Prostate gland (tissue), 2 donors: ENCODE measurements around the gene SPECC1.

Experiments used
- POLR2A ChIP-seq: fragments of 450-650 bp; IDR thresholded peaks from one replicate; pipeline ENCODE4 v1.6.1; 2016; ENCODE audit warnings: antibody characterized with exemption, mild to moderate bottlenecking
- POLR2AphosphoS5 ChIP-seq: sonication (generic); formaldehyde crosslinking; IDR thresholded peaks from one replicate; pipeline ENCODE4 v1.6.1; 2017; ENCODE audit warnings: antibody characterized with exemption
- TF ChIP-seq, protein P1 (sequence below), 4 experiments: fragments of 200-600 bp in 2 of 4; fragments of 450-650 bp in 2 of 4; sonication (generic) in 2 of 4; IDR thresholded peaks; 1 replicate in 3 of 4; 2 replicates in 1 of 4; pipeline ENCODE4 v1.5.1; 2016 to 2019; ENCODE audit warnings: antibody characterized with exemption in 4 of 4, mild to moderate bottlenecking in 2 of 4, moderate library complexity in 2 of 4

DNA sequence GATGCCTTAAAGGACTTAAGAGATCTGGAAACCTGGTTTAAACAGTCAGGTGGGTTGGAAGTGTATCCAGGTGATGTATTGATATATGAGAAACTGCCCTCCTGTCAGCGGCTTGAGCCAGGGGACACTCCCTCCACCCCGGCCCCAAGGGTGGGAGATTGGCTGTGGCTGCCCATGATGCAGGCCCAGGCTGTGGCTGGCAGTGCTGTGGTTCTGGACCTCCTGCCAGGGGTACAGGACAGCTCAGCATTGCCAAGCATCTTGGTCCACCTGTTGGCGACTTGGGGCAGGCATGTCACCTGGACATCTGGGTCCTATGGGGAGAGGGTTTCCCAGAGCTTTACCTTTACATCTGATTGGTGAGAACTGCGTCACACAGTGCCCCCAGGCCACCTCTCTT, 201.0 kb downstream of the SPECC1 start:
- TF ChIP-seq, protein P1, sequence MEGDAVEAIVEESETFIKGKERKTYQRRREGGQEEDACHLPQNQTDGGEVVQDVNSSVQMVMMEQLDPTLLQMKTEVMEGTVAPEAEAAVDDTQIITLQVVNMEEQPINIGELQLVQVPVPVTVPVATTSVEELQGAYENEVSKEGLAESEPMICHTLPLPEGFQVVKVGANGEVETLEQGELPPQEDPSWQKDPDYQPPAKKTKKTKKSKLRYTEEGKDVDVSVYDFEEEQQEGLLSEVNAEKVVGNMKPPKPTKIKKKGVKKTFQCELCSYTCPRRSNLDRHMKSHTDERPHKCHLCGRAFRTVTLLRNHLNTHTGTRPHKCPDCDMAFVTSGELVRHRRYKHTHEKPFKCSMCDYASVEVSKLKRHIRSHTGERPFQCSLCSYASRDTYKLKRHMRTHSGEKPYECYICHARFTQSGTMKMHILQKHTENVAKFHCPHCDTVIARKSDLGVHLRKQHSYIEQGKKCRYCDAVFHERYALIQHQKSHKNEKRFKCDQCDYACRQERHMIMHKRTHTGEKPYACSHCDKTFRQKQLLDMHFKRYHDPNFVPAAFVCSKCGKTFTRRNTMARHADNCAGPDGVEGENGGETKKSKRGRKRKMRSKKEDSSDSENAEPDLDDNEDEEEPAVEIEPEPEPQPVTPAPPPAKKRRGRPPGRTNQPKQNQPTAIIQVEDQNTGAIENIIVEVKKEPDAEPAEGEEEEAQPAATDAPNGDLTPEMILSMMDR (IDR thresholded peaks at IDR 0.05): no peak
- TF ChIP-seq POLR2A: no peak
- no peak for TF ChIP-seq POLR2AphosphoS5
